HG02938 (cell line): ENCODE measurements around the gene RHBG.

Experiments used
- ATAC-seq: cut with Tn5 transposase; IDR thresholded peaks from one replicate; pipeline ENCODE4 v1.9.1; 2021; ENCODE audit warnings: mild to moderate bottlenecking, moderate library complexity; ENCODE audit not compliant: unreplicated experiment

RHBG gene

DNA sequence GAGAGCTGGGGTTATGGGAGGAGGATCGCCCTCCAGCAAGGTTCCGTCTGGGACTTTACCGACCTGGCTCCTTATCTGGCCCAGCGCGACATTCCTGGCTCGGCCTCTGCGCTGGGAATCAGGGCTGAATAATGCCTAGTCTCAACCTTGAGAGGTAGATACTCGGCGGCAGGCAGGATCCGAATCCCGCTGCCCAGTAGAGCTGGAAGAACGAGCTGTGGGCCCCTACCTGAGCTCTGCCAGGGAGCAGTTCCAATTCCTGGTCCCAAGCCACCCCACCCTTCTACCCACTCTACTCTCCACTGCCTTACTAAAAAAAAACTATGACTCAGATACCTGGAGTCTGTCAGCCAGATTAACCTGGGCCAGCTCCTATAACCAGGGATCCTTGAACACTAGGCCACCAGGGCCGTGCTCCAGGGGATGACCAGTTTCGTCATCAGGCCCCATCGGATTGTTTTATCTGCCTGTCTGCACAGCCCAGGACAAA, 53.6 kb downstream of the RHBG start:
- no peak for ATAC-seq

- no peak for ATAC-seq
These were observed 54.7 kb downstream of the RHBG start for GRCh38 chr1:156423422-156424352.

- no peak for ATAC-seq
These were observed 55.9 kb downstream of the RHBG start for GRCh38 chr1:156424806-156425432.

GRCh38 chr1:156425943-156426342, 56.9 kb downstream of the RHBG start:
- no peak for ATAC-seq

DNA sequence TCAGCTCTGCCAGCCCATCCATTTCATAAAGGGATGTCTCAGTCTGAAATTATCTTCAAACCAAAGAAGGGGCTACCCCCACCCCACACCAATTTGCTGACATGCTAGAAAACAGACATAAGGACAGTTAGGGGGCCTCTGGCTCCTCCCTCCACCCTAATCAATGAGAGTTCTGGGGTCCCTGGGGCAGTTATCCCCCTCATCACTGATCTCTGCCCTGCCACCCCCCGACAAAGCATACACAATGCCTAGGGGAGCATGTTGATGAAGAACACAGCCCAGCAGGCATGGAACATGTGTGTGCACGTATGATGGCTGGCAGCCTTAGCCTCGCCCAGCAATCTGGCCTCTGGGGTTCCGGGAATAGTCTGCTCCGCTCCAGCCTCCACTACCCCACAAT, 58.9 kb downstream of the RHBG start:
- ATAC-seq, result no peak

GRCh38 chr1:156428746-156429288, 59.8 kb downstream of the RHBG start:
- ATAC-seq, result no peak

DNA sequence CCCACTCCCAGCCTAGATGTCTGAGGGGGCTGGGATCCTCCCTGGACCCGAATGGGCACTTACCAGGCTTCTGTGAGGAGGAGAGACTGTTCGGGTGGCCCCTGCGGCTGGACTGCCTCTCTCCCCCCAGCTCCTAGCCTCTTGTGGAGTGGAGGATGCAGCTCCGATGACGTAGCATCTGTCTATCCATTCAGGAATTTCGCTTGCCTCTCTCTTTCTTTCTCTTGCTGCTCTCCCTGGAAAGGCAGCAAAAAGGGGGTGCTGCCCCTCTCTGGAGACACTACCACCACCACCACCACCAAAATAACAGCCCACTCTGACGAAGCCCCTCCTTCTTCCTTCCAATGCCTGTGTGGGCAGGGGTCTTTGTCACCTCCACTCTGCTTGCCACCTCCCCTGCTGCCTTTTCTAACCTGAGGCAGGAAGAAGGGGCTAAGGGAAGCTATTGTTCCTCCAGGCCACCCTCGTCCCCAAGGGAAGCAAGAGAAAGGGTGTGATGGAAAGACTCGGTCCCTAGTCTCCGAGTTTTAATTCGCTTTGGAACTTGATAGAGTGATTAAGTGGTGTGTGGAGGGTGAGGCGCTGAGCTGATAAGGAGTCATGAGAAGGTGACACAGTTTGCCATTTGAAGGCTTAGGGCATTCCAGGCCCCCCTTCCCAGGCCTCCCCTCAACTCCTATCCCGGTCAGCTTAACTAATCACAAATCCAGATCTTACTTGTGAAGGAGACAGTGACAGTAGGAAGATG, 60.5 kb downstream of the RHBG start:
- ATAC-seq, result no peak

- ATAC-seq, result no peak
These were observed 61.3 kb downstream of the RHBG start for GRCh38 chr1:156430303-156430702.

GRCh38 chr1:156430866-156431265, 61.9 kb downstream of the RHBG start:
- ATAC-seq, result no peak

DNA sequence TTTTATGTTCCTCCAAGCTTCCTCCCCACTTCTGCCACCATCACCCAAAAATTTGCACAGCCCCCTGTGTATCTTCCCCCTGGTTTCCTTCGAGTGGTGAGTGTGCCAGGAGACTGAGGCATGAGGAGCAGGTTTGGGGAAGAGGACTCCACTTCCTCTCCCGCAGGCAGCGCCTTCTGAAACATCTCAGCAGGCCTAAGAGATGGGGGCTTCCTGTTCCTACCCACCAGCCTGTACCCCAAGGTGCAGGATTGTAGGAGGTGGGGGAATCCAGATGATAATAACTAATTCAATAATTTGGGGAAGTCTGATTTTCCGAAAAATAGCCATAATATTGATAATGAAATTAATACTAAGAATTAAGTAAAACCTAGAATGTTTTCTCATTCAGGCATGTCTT, 62.4 kb downstream of the RHBG start:
- no peak for ATAC-seq

GRCh38 chr1:156431769-156432668, 63.0 kb downstream of the RHBG start:
- ATAC-seq, result no peak

- ATAC-seq, result no peak
These were observed 63.6 kb downstream of the RHBG start for GRCh38 chr1:156432669-156433018.

DNA sequence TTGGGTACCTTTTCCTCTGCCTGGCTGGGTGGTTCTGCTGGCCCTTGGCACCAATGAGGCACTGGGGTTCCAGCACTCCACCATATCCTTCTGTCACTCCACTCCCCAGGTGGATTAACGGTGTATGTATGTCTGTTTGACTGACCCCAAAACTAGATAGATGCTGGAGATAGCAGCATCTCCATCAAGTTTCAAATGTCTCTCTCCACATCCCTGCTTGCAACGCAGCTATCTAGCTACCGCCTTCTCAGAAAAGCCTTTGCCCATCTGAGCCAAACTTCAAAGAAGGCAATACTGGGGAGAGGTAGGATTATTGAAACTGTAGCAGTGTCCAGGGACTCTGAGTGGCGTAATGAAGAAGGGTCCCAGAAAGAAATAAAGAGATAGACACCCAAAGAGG, 64.0 kb downstream of the RHBG start:
- no peak for ATAC-seq

DNA sequence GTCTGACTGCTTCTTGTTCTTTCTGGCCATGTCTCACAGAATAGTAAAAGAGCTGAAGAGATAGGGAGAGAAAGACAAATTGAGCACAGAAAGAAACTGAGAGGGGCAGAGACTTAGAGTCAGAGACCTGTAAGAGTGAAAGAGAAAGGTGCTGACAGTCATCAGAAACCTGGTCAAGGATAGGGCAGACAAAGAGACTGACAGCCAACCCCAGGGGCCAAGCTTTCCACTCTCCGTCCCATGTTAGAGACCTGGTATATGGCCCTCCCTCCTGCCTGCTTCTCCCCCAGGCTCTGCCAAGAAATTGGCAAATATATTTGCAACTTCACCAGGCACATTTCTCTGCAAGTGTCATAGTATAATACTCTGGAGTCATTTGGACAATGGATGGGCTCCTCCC, 64.6 kb downstream of the RHBG start:
- no peak for ATAC-seq
